DMS153 treated with DMSO at 0.1 percent for 48 hours (cell line): ENCODE measurements around the gene KCNMA1.
"Not testable (repeated sequence)": the region's sequence is repeated elsewhere in the genome, so short reads cannot be mapped to it uniquely, and the experiment has no call there.

ENCODE experiments used
- DNase-seq: peaks from one replicate; lab custom pipeline; 2025; ENCODE audit not compliant: unreplicated experiment; lab: John Stamatoyannopoulos, UW

KCNMA1 gene

DNA sequence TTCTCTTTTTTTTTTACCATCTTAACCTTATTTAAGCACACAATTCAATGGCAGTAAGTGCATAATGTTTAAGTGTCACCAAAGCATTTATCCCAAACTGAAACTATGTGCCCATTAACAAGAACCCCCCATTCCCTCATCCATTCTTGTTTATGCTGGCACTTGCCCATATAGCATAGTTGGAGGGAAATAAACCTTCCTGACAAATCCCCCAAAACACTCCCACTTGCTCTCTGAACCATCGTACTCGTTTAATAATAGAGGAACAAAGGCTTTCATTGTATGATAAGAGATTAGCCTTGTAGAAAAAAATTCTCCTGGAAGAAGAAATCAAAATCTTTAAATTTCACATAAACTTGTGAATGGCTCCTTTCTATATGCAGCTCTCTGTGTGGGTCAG lies 26.4 kb upstream of the KCNMA1 start:
- no peak for DNase-seq

DNA sequence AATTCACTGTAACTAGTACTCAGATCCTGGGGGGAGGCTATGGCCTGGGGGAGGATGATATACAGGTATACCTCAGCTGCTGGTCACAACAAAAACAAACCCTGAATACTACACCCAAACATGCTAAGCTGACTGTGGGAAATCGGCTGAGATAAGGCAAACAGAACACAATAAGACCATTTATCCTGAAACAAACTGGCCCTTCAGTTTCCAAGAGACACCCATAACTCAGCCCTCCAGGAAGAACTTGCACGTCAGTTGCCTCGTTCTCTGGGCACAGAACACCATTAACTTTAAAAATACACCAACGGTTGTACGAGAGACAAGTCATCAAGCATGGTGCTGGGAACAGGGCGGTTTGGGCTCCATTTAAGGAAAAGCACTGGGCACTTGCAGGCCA lies 24.1 kb upstream of the KCNMA1 start:
- no peak for DNase-seq

GRCh38 chr10:77661100-77661499 lies 23.5 kb upstream of the KCNMA1 start:
- no peak for DNase-seq

- DNase-seq, result not testable (repeated sequence)
These were observed 21.6 kb upstream of the KCNMA1 start for GRCh38 chr10:77659046-77659670.

GRCh38 chr10:77653210-77653609 lies 15.6 kb upstream of the KCNMA1 start:
- no peak for DNase-seq

GRCh38 chr10:77649333-77650331 lies 12.0 kb upstream of the KCNMA1 start:
- no peak for DNase-seq

GRCh38 chr10:77648472-77648871 lies 10.9 kb upstream of the KCNMA1 start:
- no peak for DNase-seq

GRCh38 chr10:77647543-77648293 lies 10.1 kb upstream of the KCNMA1 start:
- no peak for DNase-seq

- no peak for DNase-seq
These were observed 7.1 kb upstream of the KCNMA1 start for GRCh38 chr10:77644557-77645243.

- no peak for DNase-seq
These were observed 6.3 kb upstream of the KCNMA1 start for GRCh38 chr10:77643795-77644468.

GRCh38 chr10:77641788-77642397 lies 4.3 kb upstream of the KCNMA1 start:
- DNase-seq, result peak; percentile 76

DNA sequence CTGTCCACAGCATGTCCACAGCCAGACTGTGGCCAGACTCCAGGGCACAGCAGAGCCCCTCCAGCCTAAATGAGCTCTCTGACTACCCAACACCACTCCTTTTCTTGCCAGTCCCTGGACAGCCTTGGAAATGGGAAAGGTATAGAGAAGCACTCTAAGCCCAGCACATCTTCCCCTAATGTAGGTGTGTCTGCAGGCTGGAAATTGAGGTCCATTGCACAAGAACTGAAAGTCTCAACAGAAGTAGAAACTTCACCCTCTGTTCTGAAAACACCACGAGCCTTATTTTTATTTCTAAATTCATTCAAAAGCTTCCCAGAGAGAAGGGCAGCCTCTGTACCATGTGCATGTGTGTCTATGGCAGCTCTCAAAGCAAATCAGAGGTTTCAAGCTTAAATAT lies 3.7 kb upstream of the KCNMA1 start:
- DNase-seq, result no peak

GRCh38 chr10:77640167-77640566 lies 2.6 kb upstream of the KCNMA1 start:
- no peak for DNase-seq

- DNase-seq, result no peak
These were observed 2.1 kb upstream of the KCNMA1 start for GRCh38 chr10:77639756-77640155.

- no peak for DNase-seq
These were observed 903 bp upstream of the KCNMA1 start for GRCh38 chr10:77638321-77639101.

DNA sequence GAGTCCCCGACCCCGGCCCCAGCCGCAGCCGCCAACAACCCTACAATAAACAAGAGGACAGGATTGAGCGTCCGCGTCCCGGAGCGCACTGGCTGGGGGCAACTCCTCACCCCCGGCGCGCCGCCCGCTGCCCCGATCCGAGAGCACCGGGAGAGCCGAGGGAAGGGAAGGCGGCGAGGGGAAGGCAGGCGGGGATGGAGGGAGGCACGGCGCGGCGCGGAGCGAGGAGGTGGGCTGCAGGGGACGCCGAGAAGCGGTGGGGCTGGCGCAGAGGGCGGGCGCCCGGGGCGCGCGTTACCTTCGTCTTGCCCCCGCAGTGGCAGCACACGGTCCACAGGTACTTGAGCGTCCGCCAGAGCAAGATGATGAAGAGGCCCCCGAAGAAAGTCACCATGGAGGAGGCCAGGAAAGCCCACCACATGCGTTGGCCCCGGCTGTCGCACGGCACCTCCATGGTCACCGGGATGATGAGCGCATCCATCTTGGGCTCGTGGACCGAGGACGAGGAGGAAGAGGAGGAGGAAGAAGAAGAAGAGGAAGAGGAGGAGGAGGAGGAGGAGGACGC lies 559 bp downstream of the KCNMA1 start:
- no peak for DNase-seq

- DNase-seq, result no peak
These were observed 1.2 kb downstream of the KCNMA1 start for GRCh38 chr10:77636282-77636966.
